Skin epidermis (tissue), 12 donors: ENCODE results near the gene RAF1.
A peak's percentile ranks its signal among the peaks of the same experiment; 100 is the strongest.

Experiments
- H3K27ac ChIP-seq, 21 experiments: fragments of 200-600 bp; sonication (generic) in 11 of 21; one replicate each; pipeline ENCODE4 v1.5.0; 2020; ENCODE audit warnings: mild to moderate bottlenecking in 3 of 21, inconsistent platforms in 2 of 21, moderate library complexity in 2 of 21
- H3K4me3 ChIP-seq, 7 experiments: fragments of 200-600 bp; sonication (generic) in 2 of 7; one replicate each; pipeline ENCODE4 v1.5.0; 2020; ENCODE audit warnings: inconsistent platforms in 2 of 7, mild to moderate bottlenecking in 2 of 7, moderate library complexity in 1 of 7

Gene RAF1

DNA sequence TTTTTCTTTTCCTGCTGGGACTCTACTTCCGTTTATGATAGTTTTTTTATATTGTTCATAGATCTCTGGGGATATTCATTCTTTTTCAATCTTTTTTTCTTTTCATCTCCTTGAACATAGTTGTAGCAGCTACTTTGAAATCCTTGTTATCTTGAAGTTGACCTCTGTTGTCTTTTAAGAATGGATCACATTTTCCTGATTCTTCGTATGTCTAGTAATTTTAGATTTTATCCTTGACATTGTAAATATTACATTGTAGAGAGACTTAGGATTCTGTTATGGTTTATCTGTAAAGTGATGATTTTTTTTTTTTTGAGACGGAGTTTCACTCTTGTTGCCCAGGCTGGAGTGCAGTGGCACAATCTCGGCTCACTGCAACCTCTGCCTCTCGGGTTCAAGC lies 86.5 kb downstream of the RAF1 start:
- H3K27ac ChIP-seq = no peak overlapping the region
- H3K4me3 ChIP-seq = no peak overlapping the region

DNA sequence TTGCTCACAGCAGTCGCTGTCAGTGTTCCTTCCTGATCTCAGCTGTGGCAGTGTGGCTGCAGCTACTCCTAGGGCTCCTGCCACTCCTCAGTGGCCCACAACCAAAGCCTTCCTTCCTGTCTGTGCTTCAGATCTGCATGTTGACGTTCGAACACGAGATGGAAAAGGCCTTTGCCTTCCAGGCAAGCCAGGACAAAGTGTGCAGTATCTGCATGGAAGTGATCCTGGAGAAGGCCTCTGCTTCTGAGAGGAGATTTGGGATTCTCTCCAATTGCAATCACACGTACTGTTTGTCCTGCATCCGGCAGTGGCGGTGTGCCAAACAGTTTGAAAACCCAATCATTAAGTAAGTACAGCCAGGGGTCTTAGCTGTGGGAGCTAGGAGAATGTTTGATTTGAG lies 89.3 kb downstream of the RAF1 start:
- H3K27ac ChIP-seq = peak overlapping the region in 1 of 21 experiments; percentile 65

DNA sequence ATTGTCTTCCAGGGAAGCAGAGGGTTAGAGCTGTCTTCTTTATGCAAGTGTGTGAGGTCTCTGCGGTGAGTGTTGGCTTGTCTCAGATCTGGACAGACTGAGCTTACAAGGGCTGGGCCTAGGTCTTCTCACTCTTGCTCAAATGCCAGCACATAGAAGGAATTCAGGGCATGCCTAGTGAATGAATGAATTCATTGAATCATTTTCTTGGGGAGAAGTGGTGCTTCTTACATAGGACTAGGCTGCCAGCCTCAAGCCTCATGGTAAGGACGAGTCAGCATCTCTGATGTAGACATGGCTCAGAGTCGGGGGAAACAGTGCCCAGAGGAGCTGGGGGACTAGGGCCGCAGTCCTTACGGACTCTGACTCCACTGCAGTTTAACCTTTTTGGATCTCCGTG lies 89.8 kb downstream of the RAF1 start:
- Histone ChIP-seq H3K4me3 (no peak overlapping the region), H3K27ac (peak overlapping the region in 1 of 21 experiments; percentile 65)

More for the DNA sequence above, 89.3 kb downstream of the RAF1 start:
- H3K4me3 ChIP-seq = no peak overlapping the region

- H3K4me3 ChIP-seq = no peak overlapping the region
- no peak overlapping the region for H3K27ac ChIP-seq
Measured at GRCh38 chr3:12571986-12572385, 91.9 kb downstream of the RAF1 start.

DNA sequence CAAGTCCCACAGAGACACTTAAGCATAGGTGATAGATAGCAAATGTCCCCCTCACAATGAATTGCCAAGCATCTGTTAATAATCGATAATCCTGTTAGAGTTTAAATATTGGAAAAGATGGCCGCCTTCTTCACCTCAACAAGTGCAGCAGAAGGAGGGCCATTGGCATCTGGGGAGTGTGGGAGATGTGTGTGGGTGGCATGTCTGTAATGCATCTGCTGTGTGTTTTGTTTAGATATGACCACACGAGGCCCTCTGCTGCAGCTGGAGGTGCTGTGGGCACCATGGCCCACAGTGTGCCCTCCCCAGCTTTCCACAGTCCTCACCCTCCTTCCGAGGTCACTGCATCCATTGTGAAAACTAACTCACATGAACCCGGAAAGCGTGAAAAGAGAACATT lies 94.1 kb downstream of the RAF1 start:
- no peak overlapping the region for H3K27ac ChIP-seq
- no peak overlapping the region for H3K4me3 ChIP-seq

DNA sequence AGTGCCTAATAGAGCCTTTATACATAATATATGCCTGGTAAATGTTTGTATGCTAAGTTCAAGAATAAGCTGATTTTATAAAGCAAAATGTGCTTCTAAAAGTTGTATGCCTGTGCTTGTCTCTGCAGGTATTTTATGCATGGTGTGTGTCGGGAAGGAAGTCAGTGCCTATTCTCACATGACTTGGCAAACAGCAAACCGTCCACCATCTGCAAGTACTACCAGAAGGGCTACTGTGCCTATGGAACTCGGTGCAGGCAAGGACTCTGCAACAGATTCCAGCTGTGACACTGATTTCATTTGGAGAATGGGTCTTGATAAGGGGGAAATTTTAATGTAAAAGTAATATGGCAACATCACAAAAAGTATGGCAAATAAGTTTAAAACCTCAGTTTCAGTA lies 95.2 kb downstream of the RAF1 start:
- no peak overlapping the region for H3K4me3 ChIP-seq
- H3K27ac ChIP-seq = peak overlapping the region in 1 of 21 experiments; percentile 24

DNA sequence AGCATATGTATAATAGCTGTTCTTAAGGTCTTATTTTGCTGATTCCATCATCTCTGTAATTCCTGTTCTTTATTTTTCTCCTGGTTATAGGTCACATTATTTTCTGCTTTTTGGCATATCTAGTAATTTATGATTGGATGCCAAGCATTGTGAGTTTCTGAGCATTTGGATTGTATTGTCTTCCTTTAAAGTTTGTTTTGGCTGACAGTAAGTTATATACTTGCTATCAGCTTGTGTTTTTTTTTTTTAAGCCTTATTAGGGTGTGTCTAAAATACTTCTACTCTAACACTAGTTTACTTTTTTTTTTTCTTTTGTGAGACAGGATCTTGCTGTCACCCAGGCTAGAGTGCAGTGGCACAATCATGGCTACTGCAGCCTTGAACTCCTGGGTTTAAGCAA lies 96.9 kb downstream of the RAF1 start:
- H3K4me3 ChIP-seq = no peak overlapping the region
- H3K27ac ChIP-seq = no peak overlapping the region

- Histone ChIP-seq H3K27ac (no peak overlapping the region), H3K4me3 (no peak overlapping the region)
Measured at GRCh38 chr3:12562451-12562850, 101.5 kb downstream of the RAF1 start.

- no peak overlapping the region for H3K4me3 ChIP-seq
- H3K27ac ChIP-seq = peak overlapping the region in 1 of 21 experiments; percentile 42
Measured at GRCh38 chr3:12561397-12561796, 102.5 kb downstream of the RAF1 start.

DNA sequence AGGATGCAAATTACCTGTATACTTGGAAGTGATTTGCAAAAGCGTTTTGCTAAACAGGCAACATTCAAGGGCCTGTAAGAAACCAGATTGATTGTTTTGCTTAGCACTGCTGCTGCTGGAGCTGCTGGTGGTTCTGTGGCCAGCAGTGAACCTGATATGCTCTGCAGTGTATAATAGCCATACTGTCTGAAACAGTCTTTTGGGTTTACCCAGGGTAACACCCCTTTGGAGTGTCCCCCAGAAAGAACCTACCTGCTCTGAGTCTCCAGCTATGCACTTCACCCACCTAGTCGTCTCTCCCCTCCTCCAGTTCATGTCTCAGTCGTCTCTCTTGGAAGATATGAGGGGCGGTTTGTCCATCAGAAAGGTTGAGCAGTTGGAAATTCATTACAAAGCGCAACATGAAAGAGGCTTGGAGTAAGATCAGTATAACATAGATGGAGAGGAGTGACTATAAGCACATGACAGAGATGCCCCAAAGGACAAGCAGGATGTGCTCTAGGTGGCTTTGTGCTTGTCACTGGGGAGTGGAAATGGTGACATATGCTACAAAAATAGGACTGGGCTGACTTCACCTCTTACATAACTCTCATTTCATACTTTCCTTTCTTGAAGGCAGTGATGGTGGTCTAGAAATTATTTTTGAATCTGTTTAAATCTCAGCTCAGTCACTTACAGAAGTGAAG lies 103.3 kb downstream of the RAF1 start:
- Histone ChIP-seq H3K27ac (peak overlapping the region in 2 of 21 experiments; percentile 42 to 47), H3K4me3 (no peak overlapping the region)

- no peak overlapping the region for H3K27ac ChIP-seq
- no peak overlapping the region for H3K4me3 ChIP-seq
Measured at GRCh38 chr3:12559520-12559919, 104.4 kb downstream of the RAF1 start.

DNA sequence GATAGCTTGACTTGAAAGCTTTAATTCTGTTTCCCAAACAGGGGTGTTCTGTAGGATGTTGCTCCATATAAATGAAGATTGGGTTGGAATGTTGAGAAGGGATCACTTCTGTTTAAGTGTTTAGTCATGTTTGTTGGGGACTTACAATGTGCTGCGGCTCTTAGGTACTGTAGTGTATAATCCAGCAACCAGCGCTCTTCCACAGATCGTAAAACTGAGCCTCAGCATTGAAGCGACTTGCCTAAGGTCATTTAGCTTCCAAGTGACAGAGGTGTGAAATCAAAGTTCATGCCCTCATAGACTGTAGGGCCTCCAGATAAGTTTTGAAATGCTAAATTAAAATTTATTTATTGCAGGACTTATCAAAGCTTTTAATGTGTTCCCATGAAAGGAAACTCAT lies 105.2 kb downstream of the RAF1 start:
- peak overlapping the region in 1 of 21 experiments; percentile 94 for H3K27ac ChIP-seq

DNA sequence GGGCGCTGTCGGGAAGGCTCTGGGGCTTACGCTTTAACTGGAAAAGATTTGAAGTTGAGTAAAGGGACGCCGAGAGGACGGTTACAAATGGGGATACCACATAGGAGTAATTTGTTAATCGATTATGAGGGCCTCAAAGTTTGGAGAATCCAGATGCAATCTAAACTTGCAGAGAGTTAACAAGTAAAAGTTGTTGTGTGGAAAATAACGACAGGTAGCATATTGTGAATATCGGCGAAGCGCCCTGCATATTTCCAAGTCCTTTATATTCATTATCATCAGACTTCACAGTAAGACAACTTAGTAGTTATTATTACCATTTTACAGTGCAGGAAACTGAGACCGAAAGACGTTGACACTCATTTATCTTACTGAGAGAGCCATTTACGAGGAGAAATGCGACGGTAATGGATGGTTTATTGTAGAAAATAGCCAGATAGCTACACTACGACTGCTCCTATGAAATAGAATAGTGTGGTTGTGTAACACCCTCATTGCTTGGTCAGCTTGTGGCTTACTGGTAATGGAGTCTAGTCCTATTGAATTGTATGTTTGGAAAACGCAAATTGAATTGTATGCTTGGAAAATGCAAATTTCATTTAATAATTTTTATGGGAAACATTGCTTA lies 106.3 kb downstream of the RAF1 start:
- peak overlapping the region; percentile 27 to 98 (median 92) for H3K27ac ChIP-seq
- H3K4me3 ChIP-seq = peak overlapping the region; percentile 69 to 93 (median 78)

More for the DNA sequence above, 105.2 kb downstream of the RAF1 start:
- peak overlapping the region in 1 of 7 experiments; percentile 70 for H3K4me3 ChIP-seq

- peak within 1 kb of the TSS; percentile 27 to 98 (median 92) for H3K27ac ChIP-seq
- peak within 1 kb of the TSS; percentile 69 to 93 (median 78) for H3K4me3 ChIP-seq
Measured at GRCh38 chr3:12556690-12557472, 107.0 kb downstream of the RAF1 start, which contains the start of gene MKRN2. Gene MKRN2 (plus strand): TSS chr3:12557087. CDS start chr3:12557151, 64 bp downstream.

DNA sequence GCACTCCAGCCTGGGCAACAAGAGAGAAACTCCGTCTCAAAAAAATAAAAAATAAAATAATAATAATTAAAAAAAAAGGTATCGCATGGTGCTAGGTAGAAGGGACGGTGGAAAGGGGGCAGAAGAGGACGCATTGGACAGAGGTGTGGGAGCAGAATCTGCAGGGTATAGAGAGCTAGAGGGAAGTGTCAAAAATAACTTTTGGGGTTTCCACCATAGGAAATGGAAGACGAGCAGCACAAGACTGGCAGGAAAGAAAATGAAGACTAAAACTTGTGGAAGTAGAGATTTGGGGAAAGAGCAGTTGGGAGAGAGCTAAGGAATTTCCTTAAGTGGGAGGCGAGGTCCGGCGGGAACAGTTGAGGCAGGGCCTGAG lies 107.6 kb downstream of the RAF1 start:
- Histone ChIP-seq H3K4me3 (peak overlapping the region; percentile 69 to 93 (median 78)), H3K27ac (peak overlapping the region in 20 of 21 experiments; percentile 86 to 98 (median 93))

GRCh38 chr3:12553921-12554391 lies 110.0 kb downstream of the RAF1 start:
- Histone ChIP-seq H3K4me3 (peak overlapping the region; percentile 24 to 43 (median 29)), H3K27ac (peak overlapping the region in 8 of 21 experiments; percentile 13 to 77 (median 58))

DNA sequence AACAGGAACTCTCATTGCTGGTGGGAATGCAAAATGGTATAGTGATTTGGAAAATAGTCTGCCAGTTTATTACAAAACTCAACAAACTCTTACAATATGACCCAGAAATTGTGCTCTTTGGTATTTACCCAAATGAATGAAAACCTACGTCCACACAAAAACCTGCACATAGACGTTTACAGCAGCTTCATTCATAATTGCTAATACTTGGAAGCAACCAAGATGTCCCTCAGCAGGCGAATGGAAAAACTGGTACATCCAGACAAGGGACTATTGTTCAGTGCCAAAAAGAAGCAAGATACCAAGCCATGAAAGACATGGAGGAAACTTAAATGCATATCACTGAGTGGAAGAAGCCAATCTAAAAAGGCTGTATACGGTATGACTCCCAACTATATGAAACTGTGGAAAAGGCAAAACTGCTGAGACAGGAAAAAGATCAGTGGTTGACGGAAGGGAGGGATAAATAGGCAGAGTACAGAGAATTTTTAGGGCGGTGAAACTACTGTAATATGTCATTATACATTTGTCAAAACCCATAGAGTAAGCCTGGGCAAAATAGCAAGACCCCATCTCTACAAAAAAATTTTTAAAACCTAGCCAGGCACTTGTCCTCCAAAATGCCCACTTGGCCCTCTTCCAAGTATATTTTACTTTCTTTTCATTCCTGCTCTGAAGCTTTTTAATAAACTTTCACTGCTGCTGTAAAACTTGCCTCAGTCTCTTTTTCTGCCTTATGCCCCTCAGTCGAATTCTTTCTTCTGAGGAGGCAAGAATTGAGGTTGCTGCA lies 113.8 kb downstream of the RAF1 start:
- H3K4me3 ChIP-seq = no peak overlapping the region
- H3K27ac ChIP-seq = no peak overlapping the region

DNA sequence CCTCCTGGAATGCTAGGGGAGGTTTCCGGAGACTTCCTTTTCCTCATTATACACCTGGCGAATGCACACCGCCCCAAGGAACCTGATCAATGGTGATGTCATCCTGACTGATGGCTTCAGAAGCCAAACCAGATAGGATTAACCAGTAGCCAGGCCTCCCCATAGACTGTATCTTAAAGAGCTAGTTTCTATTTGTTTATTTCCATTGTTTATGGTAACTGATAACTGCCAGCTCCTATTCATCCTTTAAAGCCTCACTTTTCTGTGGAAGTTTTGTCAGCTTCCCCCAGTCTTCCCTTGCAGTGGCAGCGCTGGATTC lies 118.5 kb downstream of the RAF1 start, which contains the start of gene MKRN2OS:
TSS of gene MKRN2OS (minus strand) at position 27 of the 319 bp plus-strand sequence. CDS start 35 bp downstream, outside the sequence.
- H3K27ac ChIP-seq = peak within 1 kb of the TSS in 1 of 21 experiments; percentile 10
- peak within 1 kb of the TSS in 6 of 7 experiments; percentile 13 to 42 (median 22) for H3K4me3 ChIP-seq
